Mucosa of stomach (tissue), 1 donor: ENCODE measurements around the gene PA2G4.

Source experiments
- H3K27me3 ChIP-seq: one replicate; pipeline ENCODE4 v1.7.0; 2013; ENCODE audit warnings: mild to moderate bottlenecking, low read length; ENCODE audit not compliant: control insufficient read depth, insufficient read depth
- H3K36me3 ChIP-seq: one replicate; pipeline ENCODE4 v1.7.0; 2013; ENCODE audit warnings: low read length; ENCODE audit not compliant: control insufficient read depth, insufficient read depth
- H3K4me1 ChIP-seq: one replicate; pipeline ENCODE4 v1.7.0; 2013; ENCODE audit warnings: mild to moderate bottlenecking, low read length; ENCODE audit not compliant: control insufficient read depth, insufficient read depth
- H3K4me3 ChIP-seq: one replicate; pipeline ENCODE4 v1.7.0; 2013; ENCODE audit warnings: low read length
- H3K9ac ChIP-seq: one replicate; pipeline ENCODE4 v1.7.0; 2013; ENCODE audit warnings: mild to moderate bottlenecking, low read length, moderate library complexity
- H3K9me3 ChIP-seq: one replicate; pipeline ENCODE4 v1.7.0; 2013; ENCODE audit warnings: mild to moderate bottlenecking, low read length, moderate library complexity; ENCODE audit not compliant: control insufficient read depth
- donor health status: Pancreatic carcinoma.

PA2G4 gene

DNA sequence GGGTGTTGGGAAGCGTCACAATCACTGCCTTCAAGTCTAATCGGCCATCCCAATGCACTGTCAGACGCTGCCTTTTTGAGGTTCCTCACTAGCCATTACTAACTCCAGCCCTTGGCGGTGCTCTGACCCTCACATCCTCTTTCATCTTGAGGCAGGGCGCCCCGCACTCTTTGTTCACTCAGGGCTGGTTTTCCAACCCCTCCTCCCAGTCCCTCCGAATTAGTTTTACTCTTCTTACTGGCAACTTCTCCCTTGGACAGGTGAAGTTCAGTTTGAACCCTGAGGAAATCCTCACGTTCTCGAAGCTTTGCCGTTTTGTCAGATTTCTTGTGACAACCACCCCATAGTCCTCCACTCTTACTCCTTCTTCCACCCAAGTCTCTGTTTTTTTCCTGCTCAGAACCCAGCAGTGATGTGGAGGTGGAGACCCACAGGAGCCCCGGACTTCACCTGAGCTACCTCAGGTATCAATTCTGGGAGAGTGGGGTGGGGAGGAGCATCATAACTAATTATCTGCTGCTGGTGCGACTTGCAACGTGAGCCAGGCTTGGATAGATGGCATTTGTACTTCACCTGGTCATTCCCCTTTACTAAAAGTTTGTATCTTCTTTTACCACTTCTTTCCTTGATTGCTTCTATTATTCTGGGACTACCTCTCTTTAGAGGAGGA lies 14.5 kb downstream of the PA2G4 start:
- H3K27me3 ChIP-seq = no peaks in the 10 kb centered on the region
- peaks cover 13% of the 10 kb centered on the region for H3K4me1 ChIP-seq
- no peaks in the 10 kb centered on the region for H3K36me3 ChIP-seq
- peak overlapping the region; percentile 51 for H3K4me3 ChIP-seq
- H3K9ac ChIP-seq = peak overlapping the region; percentile 72
- no peaks in the 10 kb centered on the region for H3K9me3 ChIP-seq

DNA sequence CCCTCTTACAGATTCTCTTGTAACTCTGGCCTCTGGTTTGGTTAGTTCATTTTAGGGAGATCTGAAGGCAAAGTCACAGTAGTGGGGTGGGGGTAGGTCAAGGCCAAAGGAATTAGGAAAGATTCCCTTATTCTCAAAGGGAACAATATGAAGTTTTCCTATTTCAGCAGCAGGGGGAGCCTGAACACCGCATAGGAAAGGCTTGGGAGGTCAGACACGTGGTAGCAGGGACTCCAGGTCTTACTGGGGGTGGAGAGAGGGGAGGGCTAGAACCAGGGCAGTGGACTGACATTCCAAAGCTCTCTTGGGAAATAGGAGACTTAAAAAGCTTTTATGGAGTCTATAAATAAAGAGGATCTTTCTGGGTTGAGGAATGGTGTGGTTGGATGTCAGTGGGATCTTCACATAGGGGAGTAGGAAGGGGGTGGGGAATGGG lies 15.0 kb downstream of the PA2G4 start:
- no peaks in the 10 kb centered on the region for H3K9me3 ChIP-seq
- H3K9ac ChIP-seq = peak overlapping the region; percentile 0
- no peak overlapping the region for H3K4me3 ChIP-seq
- H3K27me3 ChIP-seq = no peaks in the 10 kb centered on the region
- no peaks in the 10 kb centered on the region for H3K36me3 ChIP-seq
- H3K4me1 ChIP-seq = peaks cover 13% of the 10 kb centered on the region

DNA sequence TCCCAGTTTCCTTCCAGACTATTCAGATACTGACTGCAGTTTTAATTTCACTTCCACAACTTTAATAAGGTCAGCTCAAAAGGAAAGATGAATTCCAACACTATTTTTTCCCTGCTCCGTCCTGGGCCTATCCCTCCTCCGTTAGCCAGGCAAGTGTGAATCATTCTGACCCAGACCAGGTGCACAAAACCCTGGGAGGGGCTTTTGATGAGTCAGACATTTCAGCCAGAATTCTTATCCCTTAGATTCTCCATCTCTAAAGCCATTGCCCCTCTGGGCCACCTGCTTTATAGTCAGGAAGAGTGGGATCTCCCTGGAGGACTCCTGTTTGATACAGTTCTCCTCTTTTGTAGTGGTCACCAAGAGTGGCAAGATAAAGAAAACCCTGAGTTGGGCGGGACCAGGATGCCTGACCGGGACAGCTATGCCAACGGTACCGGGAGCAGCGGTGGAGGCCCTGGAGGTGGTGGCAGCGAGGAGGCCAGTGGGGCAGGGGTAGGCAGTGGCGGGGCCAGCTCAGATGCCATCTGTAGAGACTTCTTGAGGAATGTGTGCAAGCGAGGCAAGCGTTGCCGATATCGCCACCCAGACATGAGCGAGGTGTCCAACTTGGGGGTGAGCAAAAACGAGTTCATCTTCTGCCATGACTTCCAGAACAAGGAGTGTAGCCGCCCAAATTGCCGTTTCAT lies 15.9 kb downstream of the PA2G4 start:
- peaks cover 13% of the 10 kb centered on the region for H3K4me1 ChIP-seq

DNA sequence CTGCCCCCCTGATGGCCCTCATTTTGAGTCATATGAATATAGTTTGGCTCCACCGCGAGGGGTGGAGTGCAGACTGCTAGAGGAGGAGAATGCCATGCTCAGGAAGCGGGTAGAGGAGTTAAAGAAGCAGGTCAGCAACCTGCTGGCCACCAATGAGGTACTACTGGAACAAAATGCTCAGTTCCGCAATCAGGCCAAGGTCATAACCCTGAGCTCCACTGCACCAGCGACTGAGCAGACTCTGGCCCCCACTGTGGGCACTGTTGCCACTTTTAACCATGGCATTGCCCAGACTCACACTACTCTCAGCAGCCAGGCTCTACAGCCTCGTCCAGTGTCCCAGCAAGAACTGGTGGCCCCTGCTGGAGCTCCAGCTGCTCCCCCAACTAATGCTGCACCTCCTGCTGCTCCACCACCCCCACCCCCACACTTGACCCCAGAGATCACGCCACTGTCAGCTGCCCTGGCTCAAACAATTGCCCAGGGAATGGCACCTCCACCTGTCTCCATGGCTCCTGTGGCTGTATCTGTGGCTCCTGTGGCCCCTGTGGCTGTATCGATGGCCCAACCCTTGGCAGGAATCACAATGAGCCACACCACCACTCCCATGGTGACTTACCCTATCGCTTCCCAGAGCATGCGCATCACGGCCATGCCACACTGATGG lies 17.0 kb downstream of the PA2G4 start:
- Histone ChIP-seq H3K4me3 (no peak overlapping the region), H3K27me3 (no peaks in the 10 kb centered on the region), H3K9ac (no peak overlapping the region), H3K36me3 (no peaks in the 10 kb centered on the region), H3K4me1 (peaks cover 15% of the 10 kb centered on the region), H3K9me3 (no peaks in the 10 kb centered on the region)

More for the DNA sequence above, 15.9 kb downstream of the PA2G4 start:
- Histone ChIP-seq H3K9ac (no peak overlapping the region), H3K4me3 (no peak overlapping the region), H3K36me3 (no peaks in the 10 kb centered on the region), H3K27me3 (no peaks in the 10 kb centered on the region), H3K9me3 (no peaks in the 10 kb centered on the region)

DNA sequence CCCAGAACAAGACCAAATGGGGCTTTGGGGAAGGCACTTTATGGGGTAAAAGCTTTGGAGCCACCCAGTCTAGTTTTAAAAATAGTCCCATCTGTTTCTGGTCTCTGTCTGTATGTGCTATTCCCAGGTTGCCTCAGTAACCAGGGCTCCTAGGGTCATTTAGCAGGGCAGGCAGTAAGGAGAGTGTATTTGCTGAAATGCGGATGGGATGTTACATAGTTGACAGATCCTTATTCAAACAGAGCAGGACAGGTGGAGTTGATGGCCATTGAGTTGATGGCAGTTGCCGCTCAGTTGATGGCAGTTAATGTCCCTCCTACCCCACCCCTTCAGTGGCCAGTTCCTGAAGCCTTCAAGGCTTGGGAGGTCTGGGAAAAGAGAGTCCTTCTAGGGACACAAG lies 18.3 kb downstream of the PA2G4 start:
- Histone ChIP-seq H3K9me3 (no peaks in the 10 kb centered on the region), H3K4me3 (no peak overlapping the region), H3K27me3 (no peaks in the 10 kb centered on the region), H3K4me1 (peaks cover 25% of the 10 kb centered on the region), H3K36me3 (no peaks in the 10 kb centered on the region), H3K9ac (no peak overlapping the region)

DNA sequence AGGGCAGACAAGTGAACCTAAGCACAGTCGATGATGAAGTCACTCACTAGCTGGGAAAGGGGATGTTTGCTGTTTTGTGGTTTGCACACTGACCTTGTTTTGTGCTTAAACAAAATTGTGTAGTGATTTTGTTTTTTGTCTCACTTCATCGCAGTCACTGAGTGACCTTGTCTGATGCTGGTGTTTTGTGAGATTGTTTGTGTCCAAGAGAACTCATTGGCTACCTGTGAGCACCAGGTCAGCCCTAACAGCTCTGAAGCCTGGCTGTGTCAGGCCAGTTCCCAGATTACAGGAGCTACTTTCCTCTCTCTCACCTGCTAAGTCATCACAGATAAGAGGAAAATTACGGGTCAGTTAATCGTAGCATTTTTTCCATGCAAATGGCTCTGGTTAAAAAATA lies 19.8 kb downstream of the PA2G4 start:
- H3K36me3 ChIP-seq = no peaks in the 10 kb centered on the region
- no peaks in the 10 kb centered on the region for H3K27me3 ChIP-seq
- no peaks in the 10 kb centered on the region for H3K9me3 ChIP-seq
- H3K4me3 ChIP-seq = no peak overlapping the region
- no peak overlapping the region for H3K9ac ChIP-seq
- peaks cover 23% of the 10 kb centered on the region for H3K4me1 ChIP-seq

DNA sequence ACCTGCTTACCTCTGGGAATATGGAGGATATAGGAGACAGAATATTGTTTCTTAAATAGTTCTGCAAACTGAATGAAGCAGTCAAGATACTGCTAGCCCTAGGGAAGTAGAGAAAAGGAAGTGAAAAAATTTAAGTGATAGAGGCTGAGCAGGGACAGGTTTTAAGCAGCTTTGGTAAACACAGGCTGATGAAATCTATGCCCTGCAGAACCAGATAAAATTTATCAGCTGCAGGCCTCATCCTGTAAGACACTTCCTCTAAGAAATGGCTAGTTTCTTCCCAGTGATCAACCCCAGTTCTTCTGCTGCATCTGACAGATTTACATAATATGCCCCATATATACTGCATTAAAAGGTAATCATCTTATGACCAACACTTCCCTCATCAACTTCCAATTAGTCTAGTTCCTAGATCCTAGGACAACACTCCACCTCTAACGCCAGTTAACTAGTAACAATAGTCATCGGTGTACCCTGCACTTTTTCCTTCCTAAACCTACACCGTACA lies 22.4 kb downstream of the PA2G4 start:
- Histone ChIP-seq H3K4me3 (no peak overlapping the region), H3K9ac (peak overlapping the region; percentile 48), H3K9me3 (no peaks in the 10 kb centered on the region), H3K27me3 (no peaks in the 10 kb centered on the region), H3K4me1 (peaks cover 22% of the 10 kb centered on the region), H3K36me3 (peaks cover 8% of the 10 kb centered on the region)

DNA sequence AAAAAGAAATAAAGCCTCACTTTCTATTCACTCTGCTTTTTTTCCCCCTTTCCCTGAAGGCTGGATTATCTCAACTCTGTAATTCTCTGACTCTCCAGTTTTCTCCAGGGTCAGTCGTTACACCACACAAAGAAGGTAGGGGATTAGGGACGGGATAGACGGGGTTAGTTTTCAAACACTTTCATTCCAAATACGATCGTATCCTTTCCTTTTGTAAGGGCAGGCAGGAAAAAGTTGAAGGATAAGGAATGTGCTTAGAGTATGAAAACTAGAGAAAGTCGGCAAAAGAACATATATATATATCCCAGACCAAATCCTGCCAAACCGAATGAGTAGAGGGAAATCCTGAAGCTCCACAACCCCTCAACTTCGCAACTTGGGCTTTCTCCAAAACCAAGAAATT lies 23.1 kb downstream of the PA2G4 start:
- peak overlapping the region; percentile 1 for H3K4me3 ChIP-seq
- no peaks in the 10 kb centered on the region for H3K9me3 ChIP-seq
- H3K36me3 ChIP-seq = peaks cover 14% of the 10 kb centered on the region
- no peaks in the 10 kb centered on the region for H3K27me3 ChIP-seq
- H3K4me1 ChIP-seq = peaks cover 22% of the 10 kb centered on the region
- H3K9ac ChIP-seq = peak overlapping the region; percentile 48

DNA sequence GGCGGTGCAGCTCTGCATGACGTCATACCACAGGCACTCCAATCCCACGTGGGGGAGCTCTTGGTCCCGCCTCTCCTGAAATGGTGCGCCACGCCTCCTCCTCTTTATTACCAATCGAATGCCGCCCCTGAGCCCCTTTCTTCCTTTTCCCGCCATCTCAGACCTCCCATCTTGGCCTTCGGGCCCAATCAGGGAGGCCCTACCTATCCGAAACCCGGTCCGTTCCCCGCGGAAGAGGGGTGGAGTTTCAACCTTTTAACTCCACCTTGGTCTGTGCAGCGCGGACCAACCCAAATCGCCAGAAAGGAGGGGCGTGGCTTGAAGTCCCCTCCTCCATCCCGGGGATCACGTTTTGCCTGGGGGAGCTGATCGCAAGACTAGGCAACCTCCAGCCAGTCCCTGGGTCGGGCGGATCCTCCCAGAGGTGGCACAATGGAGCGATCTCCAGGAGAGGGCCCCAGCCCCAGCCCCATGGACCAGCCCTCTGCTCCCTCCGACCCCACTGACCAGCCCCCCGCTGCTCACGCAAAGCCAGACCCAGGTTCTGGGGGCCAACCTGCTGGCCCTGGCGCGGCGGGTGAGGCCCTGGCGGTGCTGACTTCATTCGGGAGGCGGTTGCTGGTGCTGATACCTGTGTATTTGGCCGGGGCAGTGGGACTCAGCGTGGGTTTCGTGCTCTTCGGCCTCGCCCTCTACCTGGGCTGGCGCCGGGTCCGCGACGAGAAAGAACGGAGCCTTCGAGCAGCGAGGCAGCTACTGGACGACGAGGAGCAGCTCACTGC lies 23.7 kb downstream of the PA2G4 start, which contains the start of gene ESYT1:
ESYT1 (plus strand) TSS at position 380 of the 782 bp plus-strand sequence; CDS start at position 433, 53 bp downstream.
- Histone ChIP-seq H3K27me3 (no peaks in the 10 kb centered on the region), H3K9me3 (no peaks in the 10 kb centered on the region), H3K4me1 (peaks cover 22% of the 10 kb centered on the region), H3K36me3 (peaks cover 14% of the 10 kb centered on the region), H3K9ac (peak within 1 kb of the TSS; percentile 79), H3K4me3 (peak within 1 kb of the TSS; percentile 83)

DNA sequence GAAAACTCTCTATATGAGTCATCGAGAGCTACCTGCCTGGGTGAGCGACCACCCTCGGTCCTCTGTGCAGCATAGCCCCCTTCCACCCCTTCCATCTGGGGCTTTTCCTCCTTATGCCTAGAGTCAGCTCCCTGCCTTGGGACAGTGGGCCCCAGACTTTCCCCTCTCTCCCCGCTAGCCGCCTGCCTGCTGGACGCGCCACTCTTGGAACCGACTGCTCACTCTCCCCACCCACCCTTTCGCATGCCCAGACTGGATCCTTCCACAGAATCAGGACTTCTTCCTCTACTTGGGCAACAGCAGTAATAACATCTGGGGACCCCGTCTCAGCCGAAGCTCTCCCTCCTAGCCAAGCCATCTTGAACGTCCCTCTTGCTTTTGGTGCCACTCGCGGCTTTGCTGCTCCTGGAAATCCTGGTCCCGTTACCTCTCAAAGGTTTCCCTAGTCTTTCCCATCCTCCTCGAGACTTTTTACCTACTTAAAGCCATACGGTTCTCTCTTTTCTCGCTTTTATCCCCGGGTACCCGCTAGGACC lies 24.4 kb downstream of the PA2G4 start:
- H3K36me3 ChIP-seq = peaks cover 15% of the 10 kb centered on the region
- H3K4me1 ChIP-seq = peaks cover 22% of the 10 kb centered on the region
- H3K4me3 ChIP-seq = peak overlapping the region; percentile 83
- H3K27me3 ChIP-seq = no peaks in the 10 kb centered on the region
- H3K9me3 ChIP-seq = no peaks in the 10 kb centered on the region
- peak overlapping the region; percentile 79 for H3K9ac ChIP-seq

DNA sequence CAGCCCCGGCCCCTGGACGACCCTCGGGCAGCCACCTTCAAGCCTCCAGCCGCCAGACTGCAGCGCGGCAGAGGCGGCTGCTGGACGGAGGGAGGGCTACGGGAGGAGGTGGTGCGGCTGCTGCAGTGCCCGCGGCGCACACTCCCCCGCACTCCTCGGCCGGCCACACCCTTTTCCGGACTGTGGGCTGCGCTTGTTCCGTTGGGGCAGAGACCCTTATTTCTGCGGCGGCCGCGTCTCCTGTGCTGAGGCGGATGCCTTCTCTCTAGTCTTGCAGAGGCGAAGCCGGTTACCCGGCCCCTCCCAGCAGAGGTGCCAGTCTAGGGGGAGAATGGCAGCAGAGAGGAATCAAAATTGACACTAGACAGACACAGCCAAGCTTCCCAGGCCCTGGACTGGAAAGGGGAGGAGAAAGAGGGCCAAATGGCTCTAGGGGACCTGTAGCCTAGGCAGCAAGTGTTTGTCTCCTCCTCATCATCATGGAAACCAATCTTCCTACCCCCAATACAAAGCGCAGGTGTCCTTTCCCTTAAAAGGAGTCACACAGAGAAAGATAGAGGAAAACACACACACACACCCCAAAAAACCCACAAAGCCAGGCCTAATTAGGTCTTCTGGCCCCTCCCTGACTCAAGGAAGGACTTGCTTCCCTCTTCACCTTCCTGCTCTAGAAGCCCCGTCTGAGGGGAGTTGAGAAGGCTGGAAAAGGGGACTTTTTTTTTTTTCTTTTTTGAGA lies 25.0 kb downstream of the PA2G4 start:
- Histone ChIP-seq H3K9ac (peak overlapping the region; percentile 79), H3K27me3 (no peaks in the 10 kb centered on the region), H3K36me3 (peaks cover 21% of the 10 kb centered on the region), H3K9me3 (no peaks in the 10 kb centered on the region), H3K4me1 (peaks cover 22% of the 10 kb centered on the region), H3K4me3 (peak overlapping the region; percentile 83)
